ENCODE measurements around the gene CHD6.

Gene CHD6

GRCh38 chr20:41365777-41366545 lies 252.2 kb downstream of the CHD6 start:
- no peak for DNase-seq (ENCODE audit: low read depth)

- DNase-seq (ENCODE audit: low read depth), result no peak
These were observed 253.0 kb downstream of the CHD6 start for GRCh38 chr20:41364967-41365765.

- no peak for DNase-seq (ENCODE audit: low read depth)
These were observed 253.8 kb downstream of the CHD6 start for GRCh38 chr20:41364236-41364855.

GRCh38 chr20:41363601-41364000 lies 254.6 kb downstream of the CHD6 start:
- DNase-seq (ENCODE audit: low read depth), result no peak

GRCh38 chr20:41362748-41363140 lies 255.4 kb downstream of the CHD6 start:
- no peak for DNase-seq (ENCODE audit: low read depth)

- no peak for DNase-seq (ENCODE audit: low read depth)
These were observed 256.1 kb downstream of the CHD6 start for GRCh38 chr20:41361757-41362747.

- DNase-seq (ENCODE audit: low read depth), result no peak
These were observed 257.1 kb downstream of the CHD6 start for GRCh38 chr20:41360831-41361756.

GRCh38 chr20:41359541-41360011 lies 258.6 kb downstream of the CHD6 start:
- DNase-seq (ENCODE audit: low read depth), result no peak

- no peak for DNase-seq (ENCODE audit: low read depth)
These were observed 259.5 kb downstream of the CHD6 start for GRCh38 chr20:41358717-41359116.

GRCh38 chr20:41358230-41358629 lies 259.9 kb downstream of the CHD6 start:
- no peak for DNase-seq (ENCODE audit: low read depth)

GRCh38 chr20:41357424-41358163 lies 260.6 kb downstream of the CHD6 start:
- no peak for DNase-seq (ENCODE audit: low read depth)

GRCh38 chr20:41356951-41357350 lies 261.2 kb downstream of the CHD6 start:
- DNase-seq (ENCODE audit: low read depth), result no peak

GRCh38 chr20:41355598-41356203 lies 262.5 kb downstream of the CHD6 start:
- no peak for DNase-seq (ENCODE audit: low read depth)

GRCh38 chr20:41355192-41355591 lies 263.0 kb downstream of the CHD6 start:
- DNase-seq (ENCODE audit: low read depth), result no peak

GRCh38 chr20:41353530-41353929 lies 264.6 kb downstream of the CHD6 start:
- no peak for DNase-seq (ENCODE audit: low read depth)

- DNase-seq (ENCODE audit: low read depth), result no peak
These were observed 265.5 kb downstream of the CHD6 start for GRCh38 chr20:41352666-41353065.

GRCh38 chr20:41352106-41352505 lies 266.1 kb downstream of the CHD6 start:
- no peak for DNase-seq (ENCODE audit: low read depth)
